GF-D8 (cell line): Measurements from ENCODE around the gene TMEM18.

Experiments
- DNase-seq: peaks from one replicate; lab custom pipeline; 2025; lab: John Stamatoyannopoulos, UW

TMEM18 gene

DNA sequence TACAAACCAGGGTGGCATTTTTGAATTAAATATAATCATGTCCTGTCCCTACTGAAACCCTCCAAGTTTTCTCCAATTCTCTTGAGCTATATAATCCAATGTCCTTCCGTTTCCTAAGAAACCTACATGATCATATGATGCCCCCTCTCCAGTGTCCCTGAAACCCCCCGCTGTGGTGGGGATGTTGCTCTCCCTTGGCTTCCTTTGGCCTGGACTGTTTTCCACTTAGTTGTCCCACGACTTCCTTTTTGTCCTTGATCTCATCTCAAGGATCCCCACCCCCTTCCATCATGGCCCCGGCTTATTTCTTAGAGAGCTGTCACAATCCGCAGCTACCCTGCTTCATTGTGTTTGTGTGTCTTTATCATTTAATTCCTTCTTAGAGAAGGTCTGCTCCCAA is 43.8 kb downstream of the TMEM18 start:
- no peak for DNase-seq

DNA sequence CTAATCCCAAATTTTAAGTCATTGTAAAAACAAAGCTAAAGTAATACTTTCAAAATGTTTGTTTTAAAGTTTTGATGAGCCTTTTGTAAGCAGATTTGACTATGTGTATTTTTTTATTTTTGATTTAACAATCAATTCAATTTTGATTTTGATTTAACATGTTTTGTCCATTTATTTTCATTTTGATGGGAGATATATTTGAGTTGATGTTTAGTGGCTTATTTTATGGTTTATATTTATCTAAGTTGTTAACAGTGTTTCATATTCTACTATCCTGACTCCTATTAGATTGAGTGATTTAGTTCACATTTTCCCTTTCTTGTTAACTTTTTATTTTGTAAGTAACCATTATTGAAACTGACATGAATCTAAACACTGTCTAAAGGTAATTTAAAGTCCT is 44.7 kb downstream of the TMEM18 start:
- DNase-seq = no peak

DNA sequence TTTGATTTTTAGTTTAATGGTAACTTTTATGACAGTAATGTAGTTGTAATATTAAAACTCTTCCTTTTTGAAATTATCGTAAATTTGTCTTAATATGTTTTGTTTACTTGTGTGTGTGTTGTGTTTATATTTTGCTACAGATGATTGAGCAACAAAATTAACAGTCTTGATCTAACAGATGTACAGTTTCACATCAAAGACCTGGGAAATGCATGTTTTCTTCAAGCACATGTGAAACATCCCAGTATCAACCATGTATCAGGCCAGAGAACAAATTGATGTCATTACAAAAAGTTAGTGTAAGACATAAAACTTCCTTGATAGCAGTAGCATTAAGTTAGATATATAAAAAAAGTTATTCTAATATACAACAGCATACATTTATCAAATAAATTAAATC is 45.5 kb downstream of the TMEM18 start:
- DNase-seq = no peak

DNA sequence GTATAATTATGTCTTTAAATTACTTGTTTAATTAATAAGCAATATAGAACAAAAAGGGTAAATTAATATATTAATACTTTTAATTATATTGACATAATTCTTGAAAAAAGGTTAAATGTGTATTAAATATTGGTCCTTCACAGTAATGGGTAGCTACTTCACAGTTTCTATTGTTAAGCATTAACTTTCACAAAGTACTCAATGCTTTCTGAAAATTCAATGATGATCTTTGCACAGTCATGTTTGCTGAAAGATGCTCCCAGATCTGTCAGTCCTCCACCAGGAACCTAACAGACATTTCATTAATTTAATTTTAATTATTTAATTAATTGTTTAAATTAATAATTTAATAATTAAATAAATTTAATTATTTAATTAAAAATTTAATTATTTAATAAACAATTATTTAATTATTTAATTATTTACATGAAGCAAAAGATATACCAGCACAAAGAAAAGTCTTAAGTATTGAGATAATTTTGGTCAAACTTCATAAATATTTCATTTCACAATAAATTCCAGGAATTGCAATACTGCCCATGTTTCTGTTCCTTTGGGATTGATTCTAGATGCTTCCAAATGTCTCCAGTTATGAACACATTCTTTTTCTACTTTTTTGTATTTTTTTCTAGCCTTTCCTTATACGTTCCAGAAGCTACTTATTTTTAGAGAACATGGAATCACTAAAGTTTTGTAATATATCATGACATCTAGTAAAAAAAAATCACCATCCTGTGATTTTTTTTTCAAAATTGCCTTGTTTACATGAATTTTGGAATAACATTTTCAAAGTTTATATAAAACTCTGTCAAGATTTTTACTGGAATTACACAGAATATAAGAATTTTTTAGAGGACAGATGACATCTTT is 46.5 kb downstream of the TMEM18 start:
- no peak for DNase-seq

DNA sequence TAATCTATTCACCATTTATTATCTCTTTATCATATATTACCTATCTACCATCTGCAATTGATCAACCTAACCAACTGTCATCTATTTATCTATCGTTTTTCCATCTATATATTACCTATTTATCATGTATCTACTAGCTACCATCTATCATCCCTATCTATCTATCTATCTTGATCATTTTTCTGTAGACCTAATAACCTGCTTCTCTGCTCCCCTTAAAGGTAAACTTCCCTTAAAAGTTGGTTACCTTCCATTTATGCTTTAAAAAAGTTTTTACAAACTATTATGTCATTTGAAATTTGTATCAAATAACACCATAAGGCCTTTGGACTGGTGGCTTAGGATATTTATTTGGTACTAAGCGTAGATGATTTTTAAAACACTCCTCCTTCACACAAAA is 47.2 kb downstream of the TMEM18 start:
- no peak for DNase-seq

DNA sequence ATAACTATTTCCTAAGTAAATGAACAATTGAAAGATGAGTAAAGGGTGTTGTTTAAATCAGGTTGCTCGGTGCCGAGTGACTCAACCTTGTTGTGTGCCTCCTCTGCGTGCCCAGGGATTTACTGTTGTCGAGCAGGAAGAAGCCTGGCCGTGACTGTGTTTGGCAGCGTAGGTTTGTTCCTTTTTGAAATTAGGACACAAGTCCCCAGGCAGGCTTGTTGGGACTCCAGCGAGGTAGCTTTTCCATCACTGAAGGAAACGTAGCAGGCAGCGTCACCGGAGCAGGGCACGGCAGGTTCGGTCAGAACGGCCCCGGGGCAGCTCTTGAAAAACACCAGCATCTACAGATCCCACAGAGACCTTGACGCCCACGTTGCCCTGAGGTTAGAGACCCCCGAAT is 48.6 kb downstream of the TMEM18 start:
- DNase-seq = no peak

DNA sequence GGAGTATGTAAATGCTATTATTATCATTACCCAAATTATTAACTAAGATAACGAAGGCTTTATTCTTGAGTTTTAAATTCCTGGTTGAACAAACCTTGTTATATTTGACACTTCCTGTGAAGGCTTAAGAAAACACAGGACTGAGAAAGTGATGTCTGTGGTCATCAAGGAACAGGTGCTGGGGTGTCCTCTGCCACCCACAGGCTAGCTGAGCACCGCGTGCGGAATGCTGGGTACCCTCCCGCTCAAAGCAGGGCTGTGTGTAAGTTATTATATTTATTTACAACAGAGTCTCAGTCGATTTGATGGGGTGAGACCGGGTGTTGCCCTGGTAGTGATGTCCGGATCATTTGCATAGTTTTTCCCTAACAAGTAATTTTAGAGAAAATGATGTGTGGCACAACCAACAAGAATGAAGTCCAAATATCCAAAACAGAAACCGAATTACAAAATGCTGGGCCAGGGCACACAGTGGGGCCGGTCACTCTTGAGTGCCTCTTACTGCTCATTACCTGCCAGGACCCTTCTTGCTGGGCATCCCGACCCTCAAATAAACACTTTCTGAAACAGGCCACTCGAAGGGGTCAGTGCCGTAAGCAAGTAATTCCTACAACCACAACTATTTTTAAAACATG is 49.2 kb downstream of the TMEM18 start:
- no peak for DNase-seq

DNA sequence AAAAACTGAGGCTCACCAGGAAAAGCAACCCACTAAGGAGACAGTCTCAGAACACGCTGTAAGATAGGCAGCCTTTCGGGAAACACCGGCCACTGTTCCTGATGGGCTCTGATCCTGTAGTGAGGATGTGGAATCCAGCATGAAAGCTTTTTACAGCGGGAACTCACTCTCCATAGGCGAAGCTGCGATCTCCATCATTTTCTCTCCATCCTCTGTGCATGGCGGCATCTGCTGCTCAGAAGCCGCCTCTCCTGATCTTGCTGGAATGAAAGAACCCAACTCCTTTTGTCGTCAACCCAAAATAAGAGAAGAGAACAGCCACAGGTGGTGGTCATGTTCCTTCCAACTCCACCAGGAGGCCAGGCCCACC is 49.9 kb downstream of the TMEM18 start:
- no peak for DNase-seq

DNA sequence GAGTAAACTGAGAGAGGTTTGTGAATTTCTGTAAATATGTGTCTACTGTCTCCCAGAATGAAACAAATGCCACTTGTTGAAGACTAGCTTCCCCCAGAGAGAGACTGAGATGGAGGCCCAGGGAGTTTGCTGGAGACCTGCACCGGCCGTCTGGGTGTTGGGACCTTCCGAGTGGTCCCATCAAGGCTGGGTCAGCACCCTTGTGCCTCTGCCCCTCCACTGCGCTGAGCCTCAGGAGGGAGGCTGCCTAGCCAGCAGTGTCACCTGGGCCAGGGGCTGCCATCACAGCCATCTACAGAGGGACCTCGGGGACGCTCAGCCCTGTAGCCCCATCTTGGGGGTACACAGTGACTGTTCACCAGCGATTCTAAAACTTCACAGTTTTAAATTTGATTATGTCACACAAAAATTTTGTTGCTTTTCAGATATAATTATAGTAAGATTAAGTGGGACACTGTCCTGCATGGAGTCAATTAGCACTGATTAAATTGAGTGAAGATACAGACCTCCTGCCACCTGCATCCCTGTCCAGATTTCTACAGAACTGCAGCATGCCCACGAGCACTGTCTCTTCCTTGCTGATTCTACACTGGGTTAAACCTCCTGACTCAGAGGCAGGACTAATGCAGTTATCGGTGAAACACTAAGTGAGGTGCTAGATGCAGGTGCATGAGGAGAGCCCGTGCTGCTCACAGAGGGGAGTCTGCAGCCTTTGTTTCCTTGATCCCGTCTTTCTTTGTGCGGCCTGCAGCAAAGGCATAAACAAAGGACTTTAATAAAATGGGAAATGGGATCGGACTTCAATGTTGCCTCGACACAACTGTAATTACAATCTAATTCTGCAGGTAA is 50.5 kb downstream of the TMEM18 start:
- DNase-seq = no peak

DNA sequence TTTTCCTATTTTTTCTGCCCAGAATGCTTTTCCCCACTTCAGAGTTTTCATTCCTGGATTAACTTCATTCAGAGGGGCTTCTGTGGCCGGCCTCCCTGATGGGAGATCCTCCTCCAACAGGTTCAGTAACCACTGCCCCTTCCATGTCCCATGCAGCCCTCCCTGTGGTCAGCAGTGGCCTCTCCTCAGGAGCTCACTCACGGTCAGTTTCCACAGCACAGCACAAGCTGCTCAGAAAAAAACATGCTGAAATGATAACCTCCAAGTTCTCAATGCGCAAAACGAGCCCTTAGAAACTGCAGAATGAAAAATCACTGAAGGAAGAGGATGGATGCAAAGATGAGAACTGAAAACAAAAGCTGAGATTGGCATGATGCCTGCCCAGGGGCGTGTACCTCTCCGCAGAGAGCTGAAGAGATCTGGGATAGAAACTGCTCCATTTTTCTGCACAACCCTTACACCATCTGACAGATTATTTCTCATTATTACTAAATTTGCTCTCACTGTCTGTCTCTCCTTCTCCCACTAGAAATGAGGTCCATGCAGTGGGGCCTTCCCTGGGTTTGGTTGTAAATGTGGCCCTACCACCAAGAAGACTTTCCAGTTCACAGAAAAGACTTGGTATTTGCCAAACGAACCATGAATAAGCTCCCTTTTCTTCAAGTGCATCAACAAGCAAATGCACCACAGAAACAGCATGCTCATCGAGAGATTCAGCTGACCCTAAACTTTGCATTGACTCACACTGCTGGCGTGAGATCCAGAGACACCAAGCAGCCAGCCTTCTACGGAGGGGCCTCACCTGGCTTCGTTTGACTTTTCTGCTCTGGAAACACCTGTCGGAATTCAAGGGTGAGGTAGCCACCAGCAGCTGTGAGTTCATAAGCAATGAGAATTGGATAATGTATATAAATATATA is 51.5 kb downstream of the TMEM18 start:
- DNase-seq = no peak

DNA sequence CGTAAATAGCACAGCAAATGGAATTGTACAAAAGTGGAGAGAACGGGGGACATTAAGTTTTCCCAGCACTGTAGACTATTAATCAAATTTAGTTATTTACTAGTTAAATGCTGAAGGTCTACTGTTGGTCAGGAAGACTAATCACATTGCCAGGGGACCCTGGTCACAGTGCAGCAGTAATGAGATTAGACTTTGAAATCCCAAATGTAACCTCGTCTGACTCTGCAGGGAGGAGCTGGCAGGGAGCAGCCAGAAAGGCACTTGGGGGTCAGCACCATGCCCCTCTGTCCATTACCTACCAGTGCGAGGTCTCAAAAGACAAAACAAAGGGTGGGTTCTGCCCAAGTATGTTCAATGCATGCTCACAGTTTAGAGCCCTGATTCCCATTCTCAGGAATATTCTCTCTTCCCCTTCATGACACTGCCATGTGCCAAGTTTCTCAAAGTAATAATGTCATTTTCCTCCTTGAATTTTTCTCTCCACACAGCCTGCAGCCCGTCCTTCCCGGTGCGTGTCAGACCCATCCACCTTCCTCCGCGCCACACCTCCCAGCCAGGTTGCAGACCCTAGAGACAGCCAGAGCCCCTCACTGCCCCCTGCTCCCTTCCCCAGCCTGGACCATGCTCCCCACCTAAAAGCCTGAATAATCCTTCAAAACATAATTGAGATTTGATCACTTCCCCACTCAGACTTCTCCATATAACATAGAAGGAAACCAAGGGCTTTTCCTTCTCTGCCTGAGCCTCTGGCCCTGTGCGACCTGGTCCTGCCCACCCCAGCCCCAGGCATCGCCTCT is 52.5 kb downstream of the TMEM18 start:
- no peak for DNase-seq

DNA sequence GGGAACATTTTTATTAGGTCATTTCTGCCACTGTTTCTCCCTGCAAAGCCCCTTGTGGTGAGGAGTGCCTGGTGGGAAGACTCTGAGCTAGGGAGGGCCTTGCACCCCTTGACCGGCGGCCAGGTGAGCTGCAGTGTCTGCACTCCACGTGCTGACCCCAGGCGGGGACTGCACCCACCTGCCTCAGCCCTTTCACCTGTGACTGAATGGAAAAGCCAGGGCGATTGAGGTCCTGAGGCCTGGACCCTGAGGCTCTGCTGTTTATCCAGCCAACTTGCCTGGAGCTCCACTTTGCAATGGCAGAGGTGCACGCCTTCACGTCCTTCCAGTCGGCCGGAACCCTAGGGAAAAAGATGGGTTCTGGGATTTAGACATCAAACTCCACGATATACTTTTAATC is 53.1 kb downstream of the TMEM18 start:
- DNase-seq = no peak

DNA sequence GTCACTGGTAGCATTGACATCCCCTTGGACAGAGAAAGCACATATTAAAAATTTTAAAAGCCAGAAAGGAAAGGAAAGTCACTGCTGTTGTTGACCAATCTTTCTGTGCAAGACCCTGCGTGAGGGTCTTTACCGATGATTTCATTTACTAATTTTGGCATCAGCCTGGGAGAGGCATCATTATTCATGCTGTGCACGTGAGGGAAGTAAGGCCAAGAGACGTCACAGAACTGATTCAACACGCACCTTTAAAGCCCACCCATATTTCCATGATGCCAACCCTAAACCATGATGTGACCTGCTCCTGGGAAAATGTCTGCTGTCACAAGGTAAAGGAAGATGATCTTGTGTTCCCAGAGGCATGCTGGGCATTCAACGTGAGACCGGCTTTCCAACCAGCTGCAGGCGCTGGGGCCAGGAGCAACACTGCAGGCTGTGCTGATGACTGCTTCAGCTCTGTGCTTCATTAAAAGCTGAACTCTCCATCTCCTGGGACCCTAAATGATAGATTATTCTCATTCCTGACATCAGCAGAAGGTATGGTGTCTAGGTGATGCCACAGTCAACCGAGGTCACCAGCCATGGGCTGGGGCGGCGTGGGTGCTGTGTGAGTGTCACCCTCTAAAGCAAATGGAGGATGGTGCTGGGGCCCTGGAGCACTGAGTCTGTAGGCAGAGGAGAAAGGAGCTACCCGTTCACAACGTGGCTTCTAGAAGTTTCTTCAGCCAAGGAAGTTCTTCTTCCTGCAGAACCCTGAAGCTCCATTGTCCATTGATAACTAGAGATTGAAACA is 53.9 kb downstream of the TMEM18 start:
- DNase-seq = no peak

DNA sequence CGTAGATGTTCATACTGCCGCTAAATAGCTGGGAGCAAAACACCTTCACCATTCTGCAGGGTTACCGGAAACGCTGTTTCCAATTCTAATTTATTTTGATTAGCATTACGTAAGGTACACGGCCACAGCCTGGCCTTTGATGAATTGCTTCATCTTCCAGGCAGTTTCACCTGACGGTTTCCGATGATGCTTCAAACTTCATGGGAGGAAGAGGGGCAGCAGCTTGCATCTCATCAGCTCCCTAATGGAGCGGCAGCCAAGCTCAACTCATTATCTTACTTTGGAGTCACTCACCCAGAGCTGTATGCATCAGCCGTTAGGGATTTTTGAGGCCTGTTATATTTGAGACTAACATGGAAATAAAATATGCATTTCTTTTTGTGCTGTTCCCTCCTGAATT is 54.8 kb downstream of the TMEM18 start:
- DNase-seq = no peak

DNA sequence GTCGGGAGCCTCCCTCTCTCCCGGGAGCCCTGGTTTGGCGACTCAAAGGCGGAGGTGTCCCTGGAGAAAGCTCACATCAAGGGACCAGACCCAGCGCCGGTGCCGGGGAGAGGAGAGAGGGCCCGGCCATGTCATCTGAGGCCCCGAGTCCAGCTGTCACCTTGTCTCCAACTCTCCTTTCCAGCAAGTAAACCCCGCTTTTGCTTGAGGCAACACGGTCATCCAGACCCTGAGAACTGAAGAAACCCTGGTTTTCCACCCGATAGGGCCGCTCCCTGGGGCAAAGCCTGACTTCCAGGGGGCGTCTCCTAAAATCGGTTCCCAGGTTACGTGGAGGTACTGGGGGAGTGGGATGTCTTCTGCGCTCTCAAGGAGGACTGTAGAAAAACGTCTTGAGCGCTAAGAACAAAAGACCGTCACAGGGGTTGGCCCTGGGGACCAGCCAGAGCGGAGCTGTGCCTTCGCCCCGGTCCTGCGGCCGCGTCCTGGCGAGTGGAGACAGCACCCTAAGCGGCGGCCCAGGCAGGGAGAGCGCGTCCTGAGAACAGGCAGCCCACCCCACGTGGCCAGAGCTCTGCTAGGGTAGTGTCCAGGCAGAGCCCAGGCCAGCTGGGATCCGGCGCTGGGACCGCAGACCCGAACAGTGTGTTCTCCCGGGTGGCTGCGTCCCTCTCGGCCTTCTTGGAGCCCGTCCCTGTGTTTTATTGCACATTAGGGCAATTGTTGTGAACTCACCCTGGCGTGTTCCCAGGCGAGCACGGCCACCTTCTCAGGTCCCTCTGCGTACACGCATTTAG is 55.7 kb downstream of the TMEM18 start:
- DNase-seq = no peak

DNA sequence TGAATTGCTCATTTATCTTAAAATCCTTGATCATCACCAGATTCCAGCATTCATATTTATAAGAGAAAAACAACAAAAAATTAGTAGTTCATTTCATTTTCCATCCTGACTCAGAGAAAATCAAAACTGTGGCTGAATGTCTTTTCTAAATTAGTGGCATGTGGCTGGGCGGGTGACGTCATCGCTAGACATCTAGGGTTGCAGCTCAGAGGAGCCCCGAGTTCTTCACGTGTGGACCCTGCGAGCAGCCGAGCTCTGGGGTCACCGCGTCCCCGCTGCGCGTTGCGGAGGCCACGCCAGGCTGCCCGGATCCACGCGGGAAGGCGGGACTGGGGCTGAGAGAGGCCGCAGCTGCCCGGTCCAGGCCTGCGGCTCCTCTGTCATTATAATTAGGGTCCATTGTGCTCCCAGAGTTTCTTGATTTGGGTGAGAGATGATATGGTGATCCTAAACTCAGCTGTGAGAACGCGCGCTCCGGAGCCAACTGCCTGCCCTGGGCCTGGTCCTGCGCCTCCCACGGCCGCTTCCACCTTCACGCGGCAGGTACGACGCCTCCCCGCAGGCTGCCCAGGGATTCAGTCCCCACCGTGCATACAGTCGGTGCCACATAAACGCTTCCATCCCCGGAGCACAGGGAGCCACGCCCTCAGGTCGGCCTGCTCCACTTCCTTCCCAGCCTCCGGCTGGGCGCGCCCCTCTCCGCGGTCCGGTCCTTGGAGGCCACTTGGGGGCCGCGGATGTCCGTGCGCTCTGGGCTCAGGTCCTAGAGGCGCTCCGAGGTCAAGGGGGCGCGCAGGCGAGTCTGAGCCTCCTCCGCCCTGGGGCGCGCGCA is 56.5 kb downstream of the TMEM18 start:
- no peak for DNase-seq

DNA sequence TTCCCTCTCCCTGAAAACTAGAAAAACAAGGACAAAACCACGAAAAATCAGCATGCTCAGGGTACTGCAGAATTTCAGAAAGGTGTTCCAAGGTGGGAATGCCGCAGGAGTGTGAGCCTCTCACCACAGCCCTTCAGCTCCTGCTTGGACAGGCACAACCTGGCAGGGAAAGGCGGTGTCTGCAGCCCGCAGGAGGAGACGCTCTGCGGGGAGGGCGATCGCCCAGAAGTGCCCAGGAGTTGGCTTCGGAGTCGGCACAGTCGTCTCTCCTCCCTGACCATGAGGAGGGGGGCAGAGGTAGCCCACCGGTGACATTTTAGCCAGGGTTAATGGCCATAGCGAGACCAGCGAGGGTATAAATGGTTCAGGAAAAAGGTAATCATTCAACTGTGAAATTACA is 57.2 kb downstream of the TMEM18 start:
- no peak for DNase-seq

DNA sequence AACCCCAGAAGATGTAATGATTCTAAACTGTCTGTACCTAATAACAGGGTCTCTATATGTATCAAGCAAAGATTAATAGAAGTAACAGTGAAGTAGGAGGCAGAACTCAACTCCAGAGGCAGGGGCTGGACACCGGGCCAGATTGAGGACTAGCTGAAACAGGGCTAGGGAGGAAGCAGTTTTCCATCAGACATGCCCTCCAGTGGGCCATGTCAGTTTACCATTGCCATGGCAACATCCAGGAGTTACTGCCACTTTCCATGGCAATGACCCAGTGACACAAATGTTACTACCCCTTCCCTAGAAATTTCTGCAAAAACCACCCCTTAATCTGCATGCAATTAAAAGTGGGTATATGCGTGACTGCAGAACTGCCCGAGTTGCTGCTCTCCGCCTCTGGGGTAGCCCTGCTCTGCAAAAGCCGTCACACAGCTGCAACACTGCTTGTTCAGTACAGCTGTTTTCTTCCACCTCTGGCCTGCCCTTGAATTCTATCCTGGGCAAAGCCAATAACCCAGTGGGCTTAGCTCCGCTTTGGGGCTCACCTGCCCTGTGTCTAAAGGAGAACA is 58.7 kb downstream of the TMEM18 start:
- no peak for DNase-seq
